NT2/D1 (cell line): Measurements from ENCODE around the gene BIRC3.

Experiments used
- SUZ12 ChIP-seq: IDR thresholded peaks from 2 replicates; pipeline ENCODE4 v1.6.1; 2011; ENCODE audit not compliant: insufficient read length, insufficient read depth; ENCODE audit errors: extremely low read depth
- YY1 ChIP-seq: IDR thresholded peaks from 2 replicates; pipeline ENCODE4 v1.6.1; 2011; ENCODE audit not compliant: insufficient read length, insufficient read depth
- ZNF274 ChIP-seq: IDR thresholded peaks from 2 replicates; pipeline ENCODE4 v1.6.1; 2011; ENCODE audit warnings: mild to moderate bottlenecking, low read depth, low read length

- no peak for TF ChIP-seq SUZ12
- no peak for TF ChIP-seq ZNF274
- no peak for TF ChIP-seq YY1
These were observed 37.6 kb upstream of the BIRC3 start for GRCh38 chr11:102279641-102280170.
